Glomerular visceral epithelial cell (primary cell): Measurements from ENCODE around the gene LGALS3BP.
A peak's percentile ranks its signal among the peaks of the same experiment; 100 is the strongest.
"Not testable (repeated sequence)": the region's sequence is repeated elsewhere in the genome, so short reads cannot be mapped to it uniquely, and the experiment has no call there.

Experiments
- DNase-seq: peaks from one replicate; pipeline ENCODE4 v3.0.0-alpha.2; 2016; ENCODE audit errors: extremely low spot score

LGALS3BP gene, protein sequence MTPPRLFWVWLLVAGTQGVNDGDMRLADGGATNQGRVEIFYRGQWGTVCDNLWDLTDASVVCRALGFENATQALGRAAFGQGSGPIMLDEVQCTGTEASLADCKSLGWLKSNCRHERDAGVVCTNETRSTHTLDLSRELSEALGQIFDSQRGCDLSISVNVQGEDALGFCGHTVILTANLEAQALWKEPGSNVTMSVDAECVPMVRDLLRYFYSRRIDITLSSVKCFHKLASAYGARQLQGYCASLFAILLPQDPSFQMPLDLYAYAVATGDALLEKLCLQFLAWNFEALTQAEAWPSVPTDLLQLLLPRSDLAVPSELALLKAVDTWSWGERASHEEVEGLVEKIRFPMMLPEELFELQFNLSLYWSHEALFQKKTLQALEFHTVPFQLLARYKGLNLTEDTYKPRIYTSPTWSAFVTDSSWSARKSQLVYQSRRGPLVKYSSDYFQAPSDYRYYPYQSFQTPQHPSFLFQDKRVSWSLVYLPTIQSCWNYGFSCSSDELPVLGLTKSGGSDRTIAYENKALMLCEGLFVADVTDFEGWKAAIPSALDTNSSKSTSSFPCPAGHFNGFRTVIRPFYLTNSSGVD

DNA sequence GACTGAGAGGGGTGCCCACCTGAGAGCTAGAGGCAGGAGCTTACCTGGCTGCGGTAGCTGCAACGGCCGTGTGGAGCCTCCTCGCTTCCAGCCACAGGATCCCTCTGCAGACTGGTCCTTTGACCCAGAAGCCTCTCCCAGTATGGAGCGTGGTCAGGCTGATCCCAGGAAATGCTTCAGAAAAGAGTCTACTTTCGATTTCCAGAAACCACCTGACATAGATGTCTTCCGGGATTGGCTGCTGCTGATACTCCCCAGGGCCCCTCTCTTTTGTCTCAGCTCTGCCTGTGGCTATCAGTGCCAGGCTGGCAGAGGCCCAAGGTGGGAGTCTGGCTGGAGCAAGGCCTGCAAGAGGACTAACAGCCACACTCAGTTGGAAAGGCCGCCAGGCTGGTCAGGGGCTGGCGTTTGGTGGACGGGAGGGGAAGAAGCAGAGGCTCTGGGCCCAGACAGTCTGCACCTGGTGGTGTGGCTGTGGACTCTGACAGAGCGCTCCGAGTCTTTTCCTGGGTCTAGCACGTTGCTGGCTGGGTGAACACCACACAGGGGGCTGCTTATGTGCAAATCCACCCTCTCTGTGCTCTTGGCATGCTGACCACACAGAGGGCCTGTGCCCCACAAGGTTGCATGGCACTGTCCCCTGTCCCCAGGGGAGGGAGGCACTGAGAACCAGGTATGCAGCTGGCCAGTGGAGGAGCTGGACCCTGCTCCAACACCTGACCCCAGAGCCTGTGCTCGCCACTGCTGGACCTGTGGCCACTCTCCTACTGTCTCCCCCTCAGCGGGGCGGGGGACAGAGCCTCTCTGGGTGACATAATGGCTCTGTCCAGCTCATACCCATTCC, at the start of gene LGALS3BP:
Gene LGALS3BP, minus strand, starts transcription at position 144 of the 844 bp plus-strand sequence. CDS start 2,732 bp downstream, outside the sequence.
- peak; percentile 88 for DNase-seq

- DNase-seq: no peak
Observed at GRCh38 chr17:79028496-79029326, 49.0 kb upstream of the LGALS3BP start.

- peak; percentile 93 for DNase-seq
Observed at GRCh38 chr17:79027925-79028491, 48.3 kb upstream of the LGALS3BP start.

- no peak for DNase-seq
Observed at GRCh38 chr17:79027274-79027924, 47.7 kb upstream of the LGALS3BP start.

DNA sequence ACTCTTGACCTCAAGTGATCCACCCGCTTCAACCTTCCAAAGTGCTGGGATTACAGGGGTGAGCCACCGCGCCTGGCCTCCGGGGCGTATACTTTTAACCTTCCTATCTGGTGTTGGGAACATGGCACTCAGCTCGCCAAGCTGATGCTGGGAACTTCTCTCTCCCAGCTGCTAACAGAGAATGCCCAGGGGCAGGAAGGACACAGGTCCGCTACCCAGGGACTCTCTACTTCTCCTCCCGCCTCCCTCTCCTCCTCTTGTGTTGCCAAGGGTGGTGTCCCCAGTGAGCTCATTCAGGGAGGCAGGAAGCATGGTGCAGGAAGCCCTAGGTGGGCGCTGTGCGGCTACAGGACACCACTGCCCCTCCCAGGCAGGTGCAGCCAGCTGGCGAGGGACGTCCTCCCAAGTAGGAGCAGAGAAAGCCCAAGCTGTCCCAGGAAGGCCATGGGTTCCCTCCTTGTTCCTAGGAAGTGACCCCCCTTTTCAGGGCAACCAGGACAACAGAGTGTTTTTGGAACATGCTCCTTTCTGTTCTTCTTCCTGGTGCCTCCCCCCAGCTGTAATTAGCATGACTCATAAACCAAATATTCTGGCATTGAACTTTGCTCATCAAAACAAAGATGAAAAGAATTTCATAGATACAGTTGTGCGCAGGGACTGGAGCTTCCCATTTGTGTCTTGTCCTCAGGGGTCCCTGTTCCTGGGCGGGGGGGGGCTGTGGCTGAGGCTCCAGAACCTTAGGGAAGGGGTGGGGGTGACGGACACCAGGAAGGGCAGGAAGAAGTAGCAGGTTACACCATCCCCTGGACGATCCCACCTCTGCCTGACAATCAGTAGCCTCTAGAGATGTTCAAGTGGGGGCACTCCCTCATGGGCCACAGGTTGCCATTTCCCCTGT, 46.9 kb upstream of the LGALS3BP start:
- DNase-seq: peak; percentile 82

GRCh38 chr17:79024901-79025737, 45.4 kb upstream of the LGALS3BP start:
- DNase-seq: no peak

DNA sequence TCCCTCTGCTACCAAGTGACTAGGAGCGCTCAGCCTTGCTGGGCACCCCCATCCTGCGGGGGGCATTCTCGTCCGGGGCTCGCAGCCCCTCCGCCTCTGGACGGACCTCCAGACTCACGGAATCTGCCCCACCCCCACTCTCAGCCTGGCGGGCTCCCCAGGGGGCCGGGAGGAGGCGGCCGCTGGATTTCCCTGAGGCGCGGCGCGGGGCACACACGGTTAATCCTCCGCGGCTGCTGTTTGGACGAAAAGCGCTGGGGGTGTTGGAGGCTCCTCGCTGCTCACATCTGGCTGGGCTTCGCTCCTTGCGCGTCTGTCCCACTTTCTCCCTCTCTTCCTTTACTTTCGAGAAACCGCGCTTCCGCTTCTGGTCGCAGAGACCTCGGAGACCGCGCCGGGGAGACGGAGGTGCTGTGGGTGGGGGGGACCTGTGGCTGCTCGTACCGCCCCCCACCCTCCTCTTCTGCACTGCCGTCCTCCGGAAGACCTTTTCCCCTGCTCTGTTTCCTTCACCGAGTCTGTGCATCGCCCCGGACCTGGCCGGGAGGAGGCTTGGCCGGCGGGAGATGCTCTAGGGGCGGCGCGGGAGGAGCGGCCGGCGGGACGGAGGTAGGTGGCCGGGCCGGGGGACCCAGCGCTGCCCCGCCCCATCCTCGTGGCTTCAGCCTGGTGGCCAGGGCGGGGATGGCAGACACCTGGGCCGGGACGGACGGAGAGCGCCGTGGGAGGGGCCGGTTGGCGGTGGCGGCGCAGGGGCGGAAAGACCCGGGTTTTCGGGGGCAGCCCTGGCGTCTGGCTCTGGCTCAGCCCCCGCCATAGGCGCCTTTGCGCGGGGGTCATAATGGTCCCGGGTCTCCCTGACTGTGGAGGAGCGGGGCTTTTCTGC, 44.4 kb upstream of the LGALS3BP start, which contains the start of gene C1QTNF1:
Gene C1QTNF1, plus strand, starts transcription at position 284 of the 886 bp plus-strand sequence. CDS start 19,800 bp downstream, outside the sequence.
- DNase-seq: peak; percentile 50

GRCh38 chr17:79023180-79023705, 43.5 kb upstream of the LGALS3BP start:
- DNase-seq: no peak

DNA sequence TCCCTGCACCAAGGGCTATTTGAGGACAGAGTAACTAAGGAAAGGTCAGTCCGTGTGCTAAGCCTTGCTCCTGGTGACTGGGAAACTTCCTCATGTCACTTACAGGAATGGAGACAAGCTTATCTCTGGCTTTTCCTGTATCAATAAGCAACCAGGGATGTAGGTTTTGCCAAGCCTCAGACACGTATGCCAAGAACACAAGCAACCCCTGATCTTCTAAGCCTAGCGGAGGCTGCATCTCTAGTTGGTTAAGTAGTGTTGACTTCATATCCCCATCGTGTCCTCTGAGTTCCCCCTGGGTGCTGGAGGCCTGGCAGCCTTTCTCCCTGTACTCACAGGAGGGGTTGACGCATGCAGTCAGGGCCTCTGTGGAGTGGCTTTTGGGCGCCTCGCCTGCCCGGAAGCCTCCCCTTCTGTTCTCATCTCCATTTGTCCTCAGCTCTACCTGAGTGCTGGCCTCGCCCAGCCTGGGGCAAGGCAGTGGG, 42.8 kb upstream of the LGALS3BP start:
- no peak for DNase-seq

DNA sequence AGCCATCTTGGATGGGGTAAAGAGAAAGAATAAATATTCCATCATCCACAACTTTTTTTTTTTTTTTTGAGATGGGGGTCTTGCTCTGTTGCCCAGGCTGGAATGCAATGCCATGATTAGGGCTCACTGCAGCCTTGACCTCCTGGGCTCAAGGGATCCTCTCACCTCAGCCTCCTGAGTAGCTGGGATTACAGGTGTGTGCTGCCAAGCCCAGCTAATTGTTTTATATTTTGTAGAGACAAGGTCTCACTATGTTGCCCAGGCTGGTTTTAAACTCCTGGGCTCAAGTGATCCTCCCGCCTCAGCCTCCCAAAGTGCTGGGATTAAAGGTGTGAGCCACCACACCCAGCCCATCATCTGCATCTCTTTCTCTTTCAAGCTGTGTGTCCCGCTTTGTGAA, 42.2 kb upstream of the LGALS3BP start:
- not testable (repeated sequence) for DNase-seq

GRCh38 chr17:79020631-79021301, 41.0 kb upstream of the LGALS3BP start:
- no peak for DNase-seq

- peak; percentile 70 for DNase-seq
Observed at GRCh38 chr17:79019632-79020584, 40.2 kb upstream of the LGALS3BP start.

GRCh38 chr17:79019261-79019631, 39.5 kb upstream of the LGALS3BP start:
- no peak for DNase-seq

DNA sequence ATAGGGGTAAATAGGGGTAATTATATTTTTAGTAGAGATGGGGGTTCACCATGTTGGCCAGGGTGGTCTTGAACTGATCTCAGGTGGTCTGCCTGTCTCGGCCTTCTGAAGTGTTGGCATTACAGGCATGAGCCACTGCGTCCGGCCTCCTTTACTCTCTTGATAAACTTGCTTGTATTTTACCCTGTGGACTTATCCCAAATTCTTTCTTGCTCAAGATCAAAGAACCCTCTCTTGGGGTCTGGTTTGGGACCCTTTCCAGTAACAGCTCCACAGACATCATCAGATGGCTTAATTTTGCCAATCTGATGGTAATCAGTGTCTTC, 38.6 kb upstream of the LGALS3BP start:
- no peak for DNase-seq

- DNase-seq: no peak
Observed at GRCh38 chr17:79017546-79018369, 38.0 kb upstream of the LGALS3BP start.
